AML-193 (cell line): ENCODE results near the gene KCNMB3.
"Not testable (repeated sequence)": the region's sequence is repeated elsewhere in the genome, so short reads cannot be mapped to it uniquely, and the experiment has no call there.

Source experiments
- DNase-seq, 2 experiments: peaks; one replicate each; lab custom pipeline; 2025; lab: John Stamatoyannopoulos, UW

KCNMB3 gene, protein sequence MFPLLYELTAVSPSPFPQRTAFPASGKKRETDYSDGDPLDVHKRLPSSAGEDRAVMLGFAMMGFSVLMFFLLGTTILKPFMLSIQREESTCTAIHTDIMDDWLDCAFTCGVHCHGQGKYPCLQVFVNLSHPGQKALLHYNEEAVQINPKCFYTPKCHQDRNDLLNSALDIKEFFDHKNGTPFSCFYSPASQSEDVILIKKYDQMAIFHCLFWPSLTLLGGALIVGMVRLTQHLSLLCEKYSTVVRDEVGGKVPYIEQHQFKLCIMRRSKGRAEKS

DNA sequence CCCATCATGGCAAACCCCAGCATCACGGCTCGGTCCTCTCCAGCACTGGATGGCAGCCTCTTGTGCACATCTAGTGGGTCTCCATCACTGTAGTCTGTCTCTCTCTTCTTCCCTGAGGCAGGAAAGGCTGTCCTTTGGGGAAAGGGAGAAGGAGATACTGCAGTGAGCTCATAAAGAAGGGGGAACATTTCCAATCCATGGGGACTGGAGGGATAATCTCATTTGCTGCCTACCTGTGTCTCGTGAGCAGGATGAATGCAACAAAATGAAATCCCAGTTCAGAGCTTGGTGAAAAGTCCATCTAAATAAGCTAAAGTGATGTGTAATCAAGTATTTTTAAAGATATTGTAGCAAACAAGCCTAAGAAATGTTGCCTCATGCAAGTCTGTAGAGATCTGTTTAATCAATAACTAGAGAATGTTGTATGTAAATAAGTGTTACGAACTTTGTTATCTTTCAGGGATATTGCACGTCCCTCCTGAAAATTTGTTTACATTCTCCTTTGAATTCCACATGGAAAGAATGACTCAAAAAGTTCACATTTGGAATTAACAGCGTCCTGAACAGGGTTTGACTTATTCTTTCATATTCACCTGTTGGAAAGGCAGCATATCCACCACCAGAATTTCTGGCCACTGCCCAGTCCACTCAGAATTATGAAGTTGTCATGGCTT, at the start of gene KCNMB3:
Gene KCNMB3 (minus strand): TSS at position 312 of the 674 bp plus-strand sequence. CDS start 124 bp downstream, at position 188.
- no peak for DNase-seq

DNA sequence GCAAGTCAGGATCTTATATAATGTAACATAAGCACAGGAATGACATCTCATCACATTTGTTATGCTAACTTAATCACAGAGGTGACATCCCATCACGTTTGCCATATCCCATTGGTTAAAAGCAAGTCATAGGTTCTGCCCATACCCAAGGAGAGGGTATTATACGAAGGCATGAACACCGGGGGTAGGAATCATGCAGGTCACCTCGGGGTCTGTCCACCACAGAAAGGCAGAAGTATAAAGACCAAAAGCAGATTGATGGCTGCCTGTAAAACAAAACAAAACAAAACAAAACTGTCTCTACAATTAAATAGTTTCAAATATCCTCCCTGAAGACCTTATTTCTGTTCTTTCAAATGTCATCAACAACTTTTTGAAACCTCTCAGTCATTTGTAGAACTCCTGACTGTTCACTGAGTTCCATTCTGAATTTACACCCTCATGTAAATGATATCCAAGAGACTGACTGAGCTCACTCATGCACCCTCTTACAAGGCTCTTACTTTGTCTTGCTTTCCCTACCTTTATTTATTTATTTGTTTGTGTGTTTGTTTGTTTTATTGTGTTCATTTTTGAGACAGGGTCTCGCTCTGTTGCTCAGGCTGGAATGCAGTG, 49.2 kb upstream of the KCNMB3 start:
- DNase-seq, result no peak

DNA sequence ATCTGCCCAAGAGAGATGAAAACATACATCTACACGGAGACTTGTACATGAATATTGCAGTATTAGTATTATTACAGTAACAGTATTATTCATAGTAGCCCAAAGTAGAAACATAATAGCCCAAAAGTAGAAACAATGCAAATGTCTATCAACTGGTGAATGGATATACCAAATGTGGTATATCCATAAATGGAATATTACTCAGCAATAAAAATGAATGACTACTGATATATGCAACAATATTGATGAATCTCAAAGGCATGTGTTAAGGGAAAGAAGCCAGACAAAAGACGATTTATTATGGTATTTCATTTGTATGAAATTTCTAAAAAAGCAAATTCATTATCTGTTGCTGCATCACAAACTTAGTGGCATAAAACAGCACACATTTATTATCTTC, 48.4 kb upstream of the KCNMB3 start:
- no peak for DNase-seq

DNA sequence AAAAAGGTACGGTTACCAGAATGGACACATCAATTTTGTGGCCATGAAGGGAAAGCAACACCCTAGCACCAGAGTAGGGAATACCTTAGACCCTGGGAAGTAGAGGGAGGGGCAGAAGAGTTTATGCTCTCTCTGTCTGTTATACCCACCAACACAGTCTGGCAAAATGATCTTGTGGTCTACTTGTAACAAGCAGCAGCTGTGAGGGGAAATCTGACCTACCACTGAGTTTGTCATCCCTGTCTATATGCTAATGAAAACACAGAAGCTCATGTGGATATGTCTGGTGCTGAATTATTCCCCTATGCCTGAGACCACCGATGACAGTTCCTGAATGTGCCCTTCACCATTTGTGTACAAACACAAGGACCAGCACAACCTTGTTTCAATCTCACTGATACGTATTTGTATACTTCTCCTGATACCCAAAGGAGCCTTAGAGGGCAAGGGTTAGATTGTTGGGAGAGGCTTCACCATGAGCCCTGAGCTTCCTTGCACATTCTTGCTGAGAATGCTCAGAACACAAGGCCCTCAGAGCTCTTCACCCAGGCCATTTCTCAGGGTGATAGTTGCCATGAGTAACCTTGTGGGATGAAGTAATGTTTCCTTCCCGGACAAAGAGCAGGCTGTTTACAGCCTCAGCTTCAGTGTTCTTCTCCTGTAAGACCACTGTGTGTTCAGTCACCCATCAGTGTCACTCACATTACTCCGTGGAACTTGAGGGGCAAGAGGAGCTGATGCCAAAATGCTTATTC, 47.2 kb upstream of the KCNMB3 start:
- DNase-seq, result no peak

GRCh38 chr3:179292450-179292849, 41.5 kb upstream of the KCNMB3 start:
- DNase-seq, result no peak

DNA sequence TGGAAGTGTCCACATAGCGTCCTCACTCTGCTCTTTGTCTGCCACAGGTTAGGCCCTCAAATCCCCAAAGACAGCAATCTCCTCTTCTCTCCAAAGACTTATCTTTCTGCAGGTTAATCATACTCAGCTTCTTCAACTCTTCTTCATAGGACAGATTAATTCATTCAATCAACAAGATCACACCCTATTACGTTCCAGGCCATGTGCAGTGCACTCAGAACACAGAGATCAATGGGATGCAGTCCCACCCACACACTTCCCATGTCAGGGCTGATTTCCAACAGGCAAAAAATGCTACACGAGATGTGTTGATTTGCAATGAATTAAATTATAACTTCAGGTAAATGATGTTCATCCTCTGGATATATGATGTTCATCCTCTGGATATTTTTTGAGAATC, 38.4 kb upstream of the KCNMB3 start:
- no peak for DNase-seq

DNA sequence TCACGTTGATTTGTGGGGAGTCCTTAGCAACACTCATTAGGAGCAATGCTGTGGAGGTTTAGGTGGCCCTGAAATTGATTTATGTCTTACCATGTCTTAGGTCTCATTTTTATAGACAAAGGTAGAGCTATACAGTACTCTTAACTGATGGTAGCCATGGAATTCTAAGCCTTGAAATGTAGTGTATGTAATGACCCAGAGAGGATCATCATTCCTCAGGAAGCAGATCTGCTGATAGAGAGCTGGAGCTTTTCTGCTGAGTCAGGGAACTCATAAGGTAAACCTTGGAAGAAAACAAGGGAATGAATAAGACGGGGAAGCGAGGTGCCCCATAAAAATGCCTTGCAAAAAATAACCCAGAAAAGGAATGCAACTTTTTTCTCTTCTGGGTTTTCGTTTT, 37.9 kb upstream of the KCNMB3 start:
- no peak for DNase-seq

- DNase-seq, result no peak
Measured at GRCh38 chr3:179286331-179286730, 35.4 kb upstream of the KCNMB3 start.

GRCh38 chr3:179281825-179282224, 30.9 kb upstream of the KCNMB3 start:
- DNase-seq, result no peak

DNA sequence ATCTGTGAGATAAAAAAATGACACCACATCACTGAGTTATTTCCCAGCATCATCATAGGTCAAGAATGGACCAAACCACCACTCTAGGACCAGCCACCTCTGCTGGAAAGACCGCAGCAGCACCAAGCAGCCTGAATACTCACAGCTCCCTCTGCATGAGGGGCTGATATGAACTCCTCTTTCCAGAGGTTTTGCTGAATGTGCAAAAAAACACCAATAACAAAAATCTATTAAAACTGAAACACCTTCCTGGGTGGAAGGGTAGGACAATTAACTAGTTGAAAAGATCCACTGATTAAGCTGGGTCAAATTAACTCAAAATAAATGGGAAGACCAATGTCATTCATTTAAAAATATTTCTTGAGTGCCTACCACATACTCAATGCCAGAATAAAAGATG, 28.9 kb upstream of the KCNMB3 start:
- no peak for DNase-seq

DNA sequence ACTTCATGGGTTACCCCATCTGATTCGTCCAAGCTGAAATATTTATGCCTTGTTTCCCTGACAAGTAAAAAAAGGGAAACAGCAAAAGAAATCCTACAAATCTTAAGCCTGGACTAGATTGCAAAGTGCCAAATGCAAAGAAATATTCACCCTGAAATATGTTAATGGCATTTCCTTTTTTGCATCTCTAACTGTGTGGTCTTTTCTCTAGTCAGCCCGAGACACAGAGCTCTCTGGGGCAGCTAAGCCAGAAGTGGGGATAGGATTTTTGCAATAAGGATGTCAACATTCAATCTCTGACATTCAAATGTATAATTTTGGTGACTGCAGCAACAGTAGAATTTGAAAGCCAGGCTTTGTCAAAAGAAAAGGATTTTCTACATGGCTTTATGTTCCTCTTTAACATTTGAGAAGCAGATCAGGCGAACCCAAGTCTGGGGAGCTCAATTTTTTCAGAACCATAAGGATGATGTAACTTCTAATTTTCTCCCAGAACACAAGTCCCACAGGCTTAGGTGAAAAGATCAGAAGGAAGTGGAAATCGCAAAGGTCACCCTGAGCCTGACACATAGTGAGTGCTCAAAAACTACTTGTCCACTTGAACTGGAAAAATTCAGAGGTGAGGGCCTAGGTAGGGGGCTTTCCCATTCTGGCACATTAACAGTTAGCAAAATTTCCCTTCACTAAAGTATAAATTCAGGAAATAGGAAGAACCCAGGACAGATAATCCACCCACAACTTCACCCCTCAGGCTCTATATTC, 28.2 kb upstream of the KCNMB3 start:
- DNase-seq, result no peak

- DNase-seq, result no peak
Measured at GRCh38 chr3:179278151-179278550, 27.2 kb upstream of the KCNMB3 start.

DNA sequence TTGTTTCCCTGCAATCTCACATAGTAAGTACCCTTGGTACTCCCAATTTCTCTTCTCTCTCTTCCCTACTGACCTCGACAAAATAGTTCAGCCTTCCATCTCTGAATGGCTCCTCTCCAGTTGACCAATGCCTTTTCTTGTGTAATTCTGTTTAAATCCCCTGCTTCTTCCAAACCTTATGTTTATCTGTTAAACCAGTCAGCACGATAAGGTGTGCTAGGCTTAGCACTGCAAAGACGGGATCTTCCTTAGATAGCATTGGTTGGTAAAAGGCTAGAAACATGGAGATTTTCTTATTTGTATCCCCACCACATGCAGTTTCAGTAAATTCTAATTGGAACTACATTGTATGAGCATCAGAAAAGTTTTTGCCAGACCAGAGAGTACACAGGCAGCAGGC, 25.8 kb upstream of the KCNMB3 start:
- DNase-seq, result no peak

- no peak for DNase-seq
Measured at GRCh38 chr3:179276001-179276400, 25.1 kb upstream of the KCNMB3 start.

- not testable (repeated sequence) for DNase-seq
Measured at GRCh38 chr3:179274434-179274833, 23.5 kb upstream of the KCNMB3 start.

- no peak for DNase-seq
Measured at GRCh38 chr3:179272385-179272784, 21.5 kb upstream of the KCNMB3 start.

GRCh38 chr3:179269152-179269707, 18.3 kb upstream of the KCNMB3 start:
- DNase-seq, result no peak

DNA sequence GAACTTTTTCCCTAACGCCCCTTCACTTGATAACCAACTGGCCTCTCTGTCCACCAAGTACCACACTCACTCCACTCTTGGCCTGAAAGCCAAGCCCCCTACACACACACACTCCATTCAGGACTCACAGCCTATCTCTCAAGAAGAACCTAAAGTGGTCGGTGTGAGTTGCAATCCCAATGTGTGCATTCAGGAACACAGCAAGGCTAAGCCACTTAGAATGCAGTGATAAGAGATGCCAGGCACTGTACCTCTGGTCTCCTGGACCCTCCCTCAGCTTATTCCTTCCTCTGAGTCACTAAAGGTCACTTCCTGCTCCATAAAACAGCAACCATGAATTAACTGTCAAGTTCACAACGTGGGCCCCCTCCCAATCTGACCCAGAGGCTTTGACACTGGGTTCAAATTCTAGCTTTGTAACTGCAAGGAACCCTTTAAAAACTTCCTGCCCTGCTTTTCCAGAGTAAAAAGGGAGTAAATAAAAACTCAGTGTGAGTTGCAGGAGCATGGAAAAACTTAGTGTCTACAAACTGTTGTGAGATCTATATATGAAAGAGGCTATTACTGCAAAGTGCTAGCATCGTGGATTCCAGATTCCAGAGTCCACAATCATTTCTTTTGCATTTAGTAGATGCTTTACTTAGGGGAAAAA, 17.6 kb upstream of the KCNMB3 start:
- no peak for DNase-seq

- DNase-seq, result no peak
Measured at GRCh38 chr3:179266701-179267211, 15.8 kb upstream of the KCNMB3 start.

DNA sequence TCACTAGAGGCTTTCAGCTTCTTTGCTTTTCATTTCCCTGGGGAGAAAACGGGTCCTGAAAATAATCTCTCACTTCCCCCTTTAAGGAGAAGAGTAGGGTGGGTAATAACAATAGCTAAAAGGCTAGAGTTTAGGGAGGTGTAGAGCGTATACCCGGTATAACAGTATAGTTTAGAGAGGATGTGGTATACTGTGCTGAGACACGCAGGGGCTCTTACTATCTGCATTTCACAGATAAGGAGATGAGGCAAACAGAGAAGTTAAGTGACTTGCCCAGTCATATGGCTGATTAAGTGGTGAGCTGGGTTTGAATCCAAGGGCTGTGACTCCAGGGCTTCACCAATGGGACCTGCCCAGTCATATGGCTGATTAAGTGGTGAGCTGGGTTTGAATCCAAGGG, 15.0 kb upstream of the KCNMB3 start:
- DNase-seq, result no peak

DNA sequence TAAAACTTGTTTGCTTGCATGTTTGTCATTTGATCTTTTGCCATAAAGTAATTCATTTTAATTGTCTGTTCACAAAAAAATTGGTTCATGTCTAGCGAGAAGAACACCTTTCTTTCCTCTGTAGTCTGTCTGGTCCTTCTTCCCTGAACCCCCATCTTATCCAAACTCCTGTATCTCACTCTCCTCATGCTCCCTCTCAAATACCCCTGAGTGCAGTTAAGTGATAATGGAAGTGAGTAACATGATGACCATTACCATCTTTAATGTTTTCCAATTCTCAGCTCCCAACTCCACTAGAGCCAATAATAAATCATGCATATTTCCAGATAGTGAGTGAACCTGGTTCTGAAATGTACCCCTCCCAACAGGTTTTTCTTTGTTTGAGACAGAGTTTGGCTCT, 14.2 kb upstream of the KCNMB3 start:
- DNase-seq, result no peak
